Epithelial cell of esophagus (primary cell): ENCODE results near the gene CDR2.
"Not testable (repeated sequence)": the region's sequence is repeated elsewhere in the genome, so short reads cannot be mapped to it uniquely, and the experiment has no call there.

Source experiments
- DNase-seq: peaks from one replicate; pipeline ENCODE4 v3.0.0; 2010; ENCODE audit warnings: low read depth
- H3K4me3 ChIP-seq: 2 replicates; pipeline ENCODE4 v1.5.1; 2011; ENCODE audit warnings: mild to moderate bottlenecking, low read length, control low read depth
- CTCF ChIP-seq: IDR thresholded peaks from 2 replicates; pipeline ENCODE4 v1.5.1; 2011; ENCODE audit warnings: low read depth, mild to moderate bottlenecking, low read length, control low read depth, inconsistent platforms; ENCODE audit not compliant: insufficient read depth; ENCODE audit errors: missing control alignments

Gene CDR2

GRCh38 chr16:22370038-22370820 is 4.2 kb downstream of the CDR2 start:
- no peak overlapping the region for H3K4me3 ChIP-seq
- no peak for DNase-seq
- no peak for TF ChIP-seq CTCF

- DNase-seq, result peak; percentile 37
- no peak for TF ChIP-seq CTCF
- no peak overlapping the region for H3K4me3 ChIP-seq
These were observed 5.1 kb downstream of the CDR2 start for GRCh38 chr16:22369221-22369811.

GRCh38 chr16:22368200-22368826 is 6.1 kb downstream of the CDR2 start:
- not testable (repeated sequence) for H3K4me3 ChIP-seq
- peak; percentile 48 for DNase-seq

- no peak for DNase-seq
- no peak overlapping the region for H3K4me3 ChIP-seq
- TF ChIP-seq CTCF, result no peak
These were observed 7.5 kb downstream of the CDR2 start for GRCh38 chr16:22366889-22367288.

GRCh38 chr16:22366371-22366770 is 8.0 kb downstream of the CDR2 start:
- no peak for DNase-seq
- no peak overlapping the region for H3K4me3 ChIP-seq
- no peak for TF ChIP-seq CTCF

GRCh38 chr16:22364241-22364640 is 10.2 kb downstream of the CDR2 start:
- H3K4me3 ChIP-seq, result no peak overlapping the region
- no peak for TF ChIP-seq CTCF
- DNase-seq, result no peak

GRCh38 chr16:22360963-22361659 is 13.3 kb downstream of the CDR2 start:
- H3K4me3 ChIP-seq, result no peak overlapping the region
- TF ChIP-seq CTCF, result no peak
- DNase-seq, result no peak
